Stimulated activated CD8-positive, alpha-beta memory T cell treated with anti-CD3 and anti-CD28 coated beads, Interleukin-12 subunit alpha, Interleukin-12 subunit beta, amount 100 ng/mL, for 24 hours (primary cell): ENCODE data around the gene POFUT2.

Source experiments
- DNase-seq: peaks from one replicate; pipeline ENCODE4 v3.0.0-alpha.2; 2020; ENCODE audit errors: extremely low read depth

The POFUT2 gene

GRCh38 chr21:45263534-45263933 lies 24.2 kb downstream of the POFUT2 start:
- DNase-seq, result no peak

- no peak for DNase-seq
These were observed 25.1 kb downstream of the POFUT2 start for GRCh38 chr21:45262616-45263015.

GRCh38 chr21:45262041-45262581 lies 25.6 kb downstream of the POFUT2 start:
- no peak for DNase-seq

- DNase-seq, result no peak
These were observed 26.6 kb downstream of the POFUT2 start for GRCh38 chr21:45261093-45261492.

GRCh38 chr21:45260191-45260825 lies 27.4 kb downstream of the POFUT2 start:
- DNase-seq, result no peak

- no peak for DNase-seq
These were observed 28.4 kb downstream of the POFUT2 start for GRCh38 chr21:45259206-45259840.

- DNase-seq, result no peak
These were observed 29.2 kb downstream of the POFUT2 start for GRCh38 chr21:45258466-45258865.

GRCh38 chr21:45257673-45258341 lies 29.9 kb downstream of the POFUT2 start:
- DNase-seq, result no peak

- no peak for DNase-seq
These were observed 30.6 kb downstream of the POFUT2 start for GRCh38 chr21:45256912-45257672.

- DNase-seq, result no peak
These were observed 31.4 kb downstream of the POFUT2 start for GRCh38 chr21:45256021-45256911.

- no peak for DNase-seq
These were observed 32.2 kb downstream of the POFUT2 start for GRCh38 chr21:45255381-45256020.

GRCh38 chr21:45254460-45254930 lies 33.2 kb downstream of the POFUT2 start:
- no peak for DNase-seq

- DNase-seq, result no peak
These were observed 33.8 kb downstream of the POFUT2 start for GRCh38 chr21:45253633-45254459.

GRCh38 chr21:45253180-45253579 lies 34.5 kb downstream of the POFUT2 start:
- no peak for DNase-seq

- no peak for DNase-seq
These were observed 35.2 kb downstream of the POFUT2 start for GRCh38 chr21:45252448-45252925.

GRCh38 chr21:45251635-45252447 lies 35.9 kb downstream of the POFUT2 start:
- no peak for DNase-seq

- no peak for DNase-seq
These were observed 36.6 kb downstream of the POFUT2 start for GRCh38 chr21:45250914-45251634.

GRCh38 chr21:45250272-45250671 lies 37.4 kb downstream of the POFUT2 start:
- no peak for DNase-seq
